ENCODE data around the gene NKX1-1.

The NKX1-1 gene

GRCh38 chr4:1416051-1416947 is 10.1 kb upstream of the NKX1-1 start:
- no peak for DNase-seq

- DNase-seq = no peak
Observed at GRCh38 chr4:1415681-1415981, 9.4 kb upstream of the NKX1-1 start.

- no peak for DNase-seq
Observed at GRCh38 chr4:1414831-1415680, 8.8 kb upstream of the NKX1-1 start.

GRCh38 chr4:1413687-1414479 is 7.6 kb upstream of the NKX1-1 start:
- DNase-seq = no peak

GRCh38 chr4:1413204-1413663 is 7.0 kb upstream of the NKX1-1 start:
- DNase-seq = no peak

- no peak for DNase-seq
Observed at GRCh38 chr4:1412376-1413203, 6.3 kb upstream of the NKX1-1 start.

GRCh38 chr4:1411436-1412375 is 5.5 kb upstream of the NKX1-1 start:
- DNase-seq = no peak

GRCh38 chr4:1410491-1411325 is 4.5 kb upstream of the NKX1-1 start:
- DNase-seq = no peak

GRCh38 chr4:1409491-1410425 is 3.5 kb upstream of the NKX1-1 start:
- no peak for DNase-seq

GRCh38 chr4:1409079-1409478 is 2.8 kb upstream of the NKX1-1 start:
- DNase-seq = no peak

- no peak for DNase-seq
Observed at GRCh38 chr4:1408418-1408817, 2.2 kb upstream of the NKX1-1 start.

- DNase-seq = no peak
Observed at GRCh38 chr4:1407657-1408333, 1.6 kb upstream of the NKX1-1 start.

- no peak for DNase-seq
Observed at GRCh38 chr4:1406981-1407656, 877 bp upstream of the NKX1-1 start.

GRCh38 chr4:1405636-1406393 is 427 bp downstream of the NKX1-1 start:
- no peak for DNase-seq

- DNase-seq = no peak
Observed at GRCh38 chr4:1405254-1405635, 997 bp downstream of the NKX1-1 start.

- no peak for DNase-seq
Observed at GRCh38 chr4:1404573-1405253, 1.5 kb downstream of the NKX1-1 start.
